Measurements from ENCODE around the gene EML1. TPM values are rescaled to one million over a fixed set of nuclear protein-coding genes. Genes with fewer than 3 reads are reported as not detected.

The EML1 gene
- total RNA-seq, 4 donors from 2014 or later: 12.5 to 19.1 (median 16.6) TPM

GRCh38 chr14:99795046-99795445, 1.8 kb downstream of the EML1 start:
- Histone ChIP-seq H3K4me1 (peaks cover 26 to 30% of the 10 kb centered on the region in 2 donors), H3K27ac (no peak overlapping the region), H3K27me3 (no peaks in the 10 kb centered on the region), H3K36me3 (no peaks in the 10 kb centered on the region), H3K9me3 (no peaks in the 10 kb centered on the region), H3K4me3 (no peak overlapping the region)
- TF ChIP-seq CTCF (IDR thresholded peaks at IDR 0.05 in 4 of 5, conservative IDR thresholded peaks at IDR 0.05 in 1 of 5) (no peak), POLR2A (IDR thresholded peaks at IDR 0.05) (no peak)
- in situ Hi-C loops (cut with MboI; ENCODE audit: low sequenced_read_pairs in 4 of 4): loop anchor here in 1 of 4 donors (10.0 kb wide), 1 partner anchor 60 kb away; no protein-coding TSS in a partner anchor
- intact Hi-C loops (cut with DNase I; ENCODE audit: low total_unique reads): no loop called here
- DNase-seq (no peak), ATAC-seq (no peak)

- Histone ChIP-seq H3K27me3 (no peaks in the 10 kb centered on the region), H3K9me3 (no peaks in the 10 kb centered on the region), H3K4me1 (peaks cover 18 to 29% of the 10 kb centered on the region in 2 donors), H3K27ac (no peak overlapping the region), H3K4me3 (no peak overlapping the region), H3K36me3 (no peaks in the 10 kb centered on the region)
- in situ Hi-C loops (cut with MboI; ENCODE audit: low sequenced_read_pairs in 4 of 4): loop anchor here in 1 of 4 donors (10.0 kb wide), 1 partner anchor 62 kb away; no protein-coding TSS in a partner anchor
- TF ChIP-seq CTCF (IDR thresholded peaks at IDR 0.05 in 4 of 5, conservative IDR thresholded peaks at IDR 0.05 in 1 of 5) (no peak), POLR2A (IDR thresholded peaks at IDR 0.05) (no peak)
- intact Hi-C loops (cut with DNase I; ENCODE audit: low total_unique reads): no loop called here
- ATAC-seq (no peak), DNase-seq (no peak)
Observed at GRCh38 chr14:99797231-99797630, 4.0 kb downstream of the EML1 start.

DNA sequence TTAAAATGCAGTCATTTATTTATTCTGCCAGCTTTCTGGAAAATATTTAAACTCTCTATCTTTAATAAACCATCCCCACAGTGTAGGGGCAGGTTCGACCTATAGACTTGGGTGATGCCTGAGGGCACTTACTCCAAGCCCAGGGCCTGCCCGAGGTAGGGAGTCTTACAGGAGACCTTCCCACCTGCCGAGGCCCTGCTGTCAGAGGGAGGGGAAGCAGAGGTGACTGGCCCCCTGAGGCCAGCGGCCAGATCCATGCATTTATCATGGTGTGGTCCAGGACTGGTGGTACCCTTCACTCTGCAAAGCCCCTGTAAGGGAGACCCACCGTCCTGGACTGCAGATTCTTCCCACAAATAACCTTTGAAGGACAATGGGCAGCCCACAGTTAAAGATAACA, 7.6 kb downstream of the EML1 start:
- intact Hi-C loops (cut with DNase I; ENCODE audit: low total_unique reads): no loop called here
- H3K9me3 ChIP-seq: no peaks in the 10 kb centered on the region
- H3K27me3 ChIP-seq: no peaks in the 10 kb centered on the region
- H3K4me3 ChIP-seq: no peak overlapping the region
- peaks cover 10 to 16% of the 10 kb centered on the region in 2 donors for H3K4me1 ChIP-seq
- in situ Hi-C loops (cut with MboI; ENCODE audit: low sequenced_read_pairs in 4 of 4): no loop called here
- no peak overlapping the region for H3K27ac ChIP-seq
- no peak for TF ChIP-seq CTCF (IDR thresholded peaks at IDR 0.05 in 4 of 5, conservative IDR thresholded peaks at IDR 0.05 in 1 of 5)
- TF ChIP-seq POLR2A (IDR thresholded peaks at IDR 0.05): no peak
- DNase-seq: no peak
- no peaks in the 10 kb centered on the region for H3K36me3 ChIP-seq
- no peak for ATAC-seq

DNA sequence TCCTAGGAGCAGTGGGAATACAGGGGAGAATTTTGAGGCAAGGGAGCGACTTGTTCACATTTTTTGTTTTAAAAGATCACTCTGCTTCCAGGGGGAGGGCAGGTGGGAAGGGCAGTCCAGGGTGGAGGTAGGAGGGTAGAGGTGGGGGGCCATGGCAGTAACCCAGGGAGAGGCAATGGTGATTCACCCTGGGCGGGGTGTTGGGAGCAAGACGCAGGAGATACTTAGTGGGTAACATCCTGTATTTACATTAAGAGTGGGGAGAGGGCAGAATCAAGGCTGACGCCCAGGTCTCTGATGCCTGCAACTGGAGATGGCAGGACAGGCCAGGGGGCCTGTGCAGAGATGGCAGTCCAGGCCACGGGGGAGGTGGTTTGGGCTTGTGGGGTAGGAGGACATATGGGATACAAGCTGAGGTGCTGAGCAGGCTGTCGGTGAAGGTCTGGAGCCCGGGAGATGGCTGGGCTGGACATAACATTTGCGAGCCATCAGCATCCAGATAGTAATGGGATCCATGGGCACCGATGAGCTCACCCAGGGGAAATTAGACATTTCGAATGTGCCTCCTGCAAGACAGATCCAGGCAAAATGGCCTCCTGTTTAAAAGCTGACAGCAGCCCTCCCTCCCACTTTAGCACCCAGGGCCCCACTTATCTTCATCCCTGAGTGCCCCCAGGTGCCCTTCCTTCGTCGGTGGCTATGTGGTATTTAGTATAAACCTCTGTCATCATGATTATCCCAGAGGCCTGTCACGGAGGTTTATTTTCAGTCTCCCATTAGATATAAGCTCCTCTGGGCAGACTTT, 9.3 kb downstream of the EML1 start:
- in situ Hi-C loops (cut with MboI; ENCODE audit: low sequenced_read_pairs in 4 of 4) (no loop called here), intact Hi-C loops (cut with DNase I; ENCODE audit: low total_unique reads) (no loop called here)
- peaks cover 15 to 16% of the 10 kb centered on the region in 2 donors for H3K4me1 ChIP-seq
- no peaks in the 10 kb centered on the region for H3K36me3 ChIP-seq
- H3K4me3 ChIP-seq: no peak overlapping the region
- TF ChIP-seq POLR2A (IDR thresholded peaks at IDR 0.05) (no peak), CTCF (IDR thresholded peaks at IDR 0.05 in 4 of 5, conservative IDR thresholded peaks at IDR 0.05 in 1 of 5) (no peak)
- no peak for ATAC-seq
- H3K9me3 ChIP-seq: no peaks in the 10 kb centered on the region
- H3K27ac ChIP-seq: no peak overlapping the region
- H3K27me3 ChIP-seq: no peaks in the 10 kb centered on the region
- DNase-seq: no peak

All from gastrocnemius medialis (tissue), 4 donors.